Measurements from ENCODE around the gene TIGD4. TPM values are rescaled to one million over a fixed set of nuclear protein-coding genes. Genes with fewer than 3 reads are reported as not detected.

Gene TIGD4
- total and polyA plus RNA-seq, 2 of the 13 experiments (the other 11 are each of a cell fraction or from before 2014, with no cell fraction given) = 0.15 to 0.62 TPM

DNA sequence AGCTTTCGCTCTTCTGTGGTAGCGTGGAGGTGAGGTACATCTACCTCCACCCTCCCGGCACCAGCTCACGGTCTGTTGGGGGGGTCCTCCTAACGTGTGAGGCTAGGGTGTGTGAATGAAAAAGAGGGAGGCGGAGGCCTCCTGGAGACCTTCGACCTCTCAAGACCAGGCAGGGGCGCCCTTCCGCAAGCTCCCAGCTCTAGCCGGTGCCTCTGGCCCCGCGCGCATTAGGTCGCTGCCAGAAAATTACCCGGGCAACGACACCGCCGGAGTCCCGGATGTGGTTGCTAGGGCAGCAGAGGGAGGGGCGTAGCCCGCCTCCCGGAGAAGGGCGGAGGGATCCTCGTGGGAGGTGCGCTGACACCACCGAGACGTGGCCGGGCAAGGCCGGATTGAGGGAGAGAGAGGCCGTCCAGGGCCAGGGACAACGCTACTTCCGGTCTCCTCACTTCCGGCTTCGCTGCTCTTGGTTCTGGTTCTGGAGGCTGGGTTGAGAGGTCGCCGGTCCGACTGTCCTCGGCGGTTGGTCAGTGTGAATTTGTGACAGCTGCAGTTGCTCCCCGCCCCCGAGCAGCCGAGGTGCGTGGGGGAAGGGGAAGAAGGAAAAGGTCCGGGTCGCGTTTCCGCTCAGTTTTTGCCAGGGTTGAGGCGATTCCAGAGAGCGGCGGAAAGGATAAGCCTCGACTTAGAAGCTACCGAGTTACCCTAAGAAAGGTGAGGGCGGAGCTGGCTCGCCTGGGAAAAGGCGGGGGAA, at the start of gene TIGD4, which contains the start of gene ARFIP1 (continued):
- TF ChIP-seq, protein P1, sequence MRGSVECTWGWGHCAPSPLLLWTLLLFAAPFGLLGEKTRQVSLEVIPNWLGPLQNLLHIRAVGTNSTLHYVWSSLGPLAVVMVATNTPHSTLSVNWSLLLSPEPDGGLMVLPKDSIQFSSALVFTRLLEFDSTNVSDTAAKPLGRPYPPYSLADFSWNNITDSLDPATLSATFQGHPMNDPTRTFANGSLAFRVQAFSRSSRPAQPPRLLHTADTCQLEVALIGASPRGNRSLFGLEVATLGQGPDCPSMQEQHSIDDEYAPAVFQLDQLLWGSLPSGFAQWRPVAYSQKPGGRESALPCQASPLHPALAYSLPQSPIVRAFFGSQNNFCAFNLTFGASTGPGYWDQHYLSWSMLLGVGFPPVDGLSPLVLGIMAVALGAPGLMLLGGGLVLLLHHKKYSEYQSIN (CRISPR knock-in tag; IDR thresholded peaks at IDR 0.05; ENCODE audit: borderline replicate concordance) = no peak
- no peak for TF ChIP-seq ZNF205 (CRISPR knock-in tag; IDR thresholded peaks at IDR 0.05)
- TF ChIP-seq MAZ (IDR thresholded peaks at IDR 0.05; ENCODE audit: borderline replicate concordance, low read depth, low read length) = peak; percentile 89
- TF ChIP-seq MAZ (CRISPR knock-in tag; IDR thresholded peaks at IDR 0.05; ENCODE audit: low read depth) = peak; percentile 82
- TF ChIP-seq ZNF263 (CRISPR knock-in tag; IDR thresholded peaks at IDR 0.05) = 0 out of 2 replicates have a peak, but pooled peaks have one; percentile 10
- peak; percentile 51 for TF ChIP-seq DR1 (CRISPR knock-in tag; IDR thresholded peaks at IDR 0.05)
- 0 out of 2 replicates have a peak, but pooled peaks have one; percentile 63 for TF ChIP-seq DMAP1 (CRISPR knock-in tag; IDR thresholded peaks at IDR 0.05)
- TF ChIP-seq ZNF232 (CRISPR knock-in tag; IDR thresholded peaks at IDR 0.05; ENCODE audit: borderline replicate concordance) = peak; percentile 74; the same call in 1 of the 2 replicates
- peak; percentile 83; the same call in 1 of the 2 replicates for TF ChIP-seq ZNF224 (CRISPR knock-in tag; IDR thresholded peaks at IDR 0.05)
- TF ChIP-seq GATAD1 (CRISPR knock-in tag; IDR thresholded peaks at IDR 0.05) = peak; percentile 93
- peak; percentile 44; the same call in 1 of the 2 replicates for TF ChIP-seq BCL6 (CRISPR knock-in tag; IDR thresholded peaks at IDR 0.05)
- TF ChIP-seq, protein P2, sequence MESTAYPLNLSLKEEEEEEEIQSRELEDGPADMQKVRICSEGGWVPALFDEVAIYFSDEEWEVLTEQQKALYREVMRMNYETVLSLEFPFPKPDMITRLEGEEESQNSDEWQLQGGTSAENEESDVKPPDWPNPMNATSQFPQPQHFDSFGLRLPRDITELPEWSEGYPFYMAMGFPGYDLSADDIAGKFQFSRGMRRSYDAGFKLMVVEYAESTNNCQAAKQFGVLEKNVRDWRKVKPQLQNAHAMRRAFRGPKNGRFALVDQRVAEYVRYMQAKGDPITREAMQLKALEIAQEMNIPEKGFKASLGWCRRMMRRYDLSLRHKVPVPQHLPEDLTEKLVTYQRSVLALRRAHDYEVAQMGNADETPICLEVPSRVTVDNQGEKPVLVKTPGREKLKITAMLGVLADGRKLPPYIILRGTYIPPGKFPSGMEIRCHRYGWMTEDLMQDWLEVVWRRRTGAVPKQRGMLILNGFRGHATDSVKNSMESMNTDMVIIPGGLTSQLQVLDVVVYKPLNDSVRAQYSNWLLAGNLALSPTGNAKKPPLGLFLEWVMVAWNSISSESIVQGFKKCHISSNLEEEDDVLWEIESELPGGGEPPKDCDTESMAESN (CRISPR knock-in tag; conservative IDR thresholded peaks at IDR 0.05) = peak; percentile 92
- TF ChIP-seq NKX3-1 (CRISPR knock-in tag; IDR thresholded peaks at IDR 0.05) = no peak
- TF ChIP-seq ZNF773 (CRISPR knock-in tag; IDR thresholded peaks at IDR 0.05; ENCODE audit: borderline replicate concordance) = peak; percentile 23; the same call in 1 of the 2 replicates
- TF ChIP-seq ZSCAN22 (CRISPR knock-in tag; IDR thresholded peaks at IDR 0.05) = no peak
- no peak for TF ChIP-seq ZNF17 (CRISPR knock-in tag; IDR thresholded peaks at IDR 0.05)
- TF ChIP-seq, protein P3, sequence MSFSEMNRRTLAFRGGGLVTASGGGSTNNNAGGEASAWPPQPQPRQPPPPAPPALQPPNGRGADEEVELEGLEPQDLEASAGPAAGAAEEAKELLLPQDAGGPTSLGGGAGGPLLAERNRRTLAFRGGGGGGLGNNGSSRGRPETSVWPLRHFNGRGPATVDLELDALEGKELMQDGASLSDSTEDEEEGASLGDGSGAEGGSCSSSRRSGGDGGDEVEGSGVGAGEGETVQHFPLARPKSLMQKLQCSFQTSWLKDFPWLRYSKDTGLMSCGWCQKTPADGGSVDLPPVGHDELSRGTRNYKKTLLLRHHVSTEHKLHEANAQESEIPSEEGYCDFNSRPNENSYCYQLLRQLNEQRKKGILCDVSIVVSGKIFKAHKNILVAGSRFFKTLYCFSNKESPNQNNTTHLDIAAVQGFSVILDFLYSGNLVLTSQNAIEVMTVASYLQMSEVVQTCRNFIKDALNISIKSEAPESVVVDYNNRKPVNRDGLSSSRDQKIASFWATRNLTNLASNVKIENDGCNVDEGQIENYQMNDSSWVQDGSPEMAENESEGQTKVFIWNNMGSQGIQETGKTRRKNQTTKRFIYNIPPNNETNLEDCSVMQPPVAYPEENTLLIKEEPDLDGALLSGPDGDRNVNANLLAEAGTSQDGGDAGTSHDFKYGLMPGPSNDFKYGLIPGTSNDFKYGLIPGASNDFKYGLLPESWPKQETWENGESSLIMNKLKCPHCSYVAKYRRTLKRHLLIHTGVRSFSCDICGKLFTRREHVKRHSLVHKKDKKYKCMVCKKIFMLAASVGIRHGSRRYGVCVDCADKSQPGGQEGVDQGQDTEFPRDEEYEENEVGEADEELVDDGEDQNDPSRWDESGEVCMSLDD (CRISPR knock-in tag; IDR thresholded peaks at IDR 0.05; ENCODE audit: borderline replicate concordance) = no peak
- TF ChIP-seq ZNF24 (IDR thresholded peaks at IDR 0.05) = no peak
- TF ChIP-seq MAFG (CRISPR knock-in tag; IDR thresholded peaks at IDR 0.05) = no peak
- no peak for TF ChIP-seq GTF2F1 (IDR thresholded peaks at IDR 0.05; ENCODE audit: low read length)
- TF ChIP-seq MIER2 (CRISPR knock-in tag; IDR thresholded peaks at IDR 0.05) = peak; percentile 70
- no peak for TF ChIP-seq SRF (IDR thresholded peaks at IDR 0.05; ENCODE audit: low read depth, low read length)
- TF ChIP-seq, protein P4, sequence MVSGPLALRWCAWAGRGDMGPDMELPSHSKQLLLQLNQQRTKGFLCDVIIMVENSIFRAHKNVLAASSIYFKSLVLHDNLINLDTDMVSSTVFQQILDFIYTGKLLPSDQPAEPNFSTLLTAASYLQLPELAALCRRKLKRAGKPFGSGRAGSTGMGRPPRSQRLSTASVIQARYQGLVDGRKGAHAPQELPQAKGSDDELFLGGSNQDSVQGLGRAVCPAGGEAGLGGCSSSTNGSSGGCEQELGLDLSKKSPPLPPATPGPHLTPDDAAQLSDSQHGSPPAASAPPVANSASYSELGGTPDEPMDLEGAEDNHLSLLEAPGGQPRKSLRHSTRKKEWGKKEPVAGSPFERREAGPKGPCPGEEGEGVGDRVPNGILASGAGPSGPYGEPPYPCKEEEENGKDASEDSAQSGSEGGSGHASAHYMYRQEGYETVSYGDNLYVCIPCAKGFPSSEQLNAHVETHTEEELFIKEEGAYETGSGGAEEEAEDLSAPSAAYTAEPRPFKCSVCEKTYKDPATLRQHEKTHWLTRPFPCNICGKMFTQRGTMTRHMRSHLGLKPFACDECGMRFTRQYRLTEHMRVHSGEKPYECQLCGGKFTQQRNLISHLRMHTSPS (CRISPR knock-in tag; IDR thresholded peaks at IDR 0.05; ENCODE audit: low read depth) = no peak; the same call in 1 of the 2 replicates
- TF ChIP-seq ZZZ3 (CRISPR knock-in tag; IDR thresholded peaks at IDR 0.05; ENCODE audit: borderline replicate concordance) = 0 out of 2 replicates have a peak, but pooled peaks have one; percentile 20
